Astrocyte of the cerebellum (primary cell): Measurements from ENCODE around the gene N4BP3.
A peak's percentile ranks its signal among the peaks of the same experiment; 100 is the strongest.

Source experiments
- DNase-seq: peaks from one replicate; pipeline ENCODE4 v3.0.0-alpha.2; 2011; ENCODE audit warnings: low read depth
- H3K4me3 ChIP-seq: 2 replicates; pipeline ENCODE4 v1.5.1; 2011; ENCODE audit warnings: mild to moderate bottlenecking, low read depth, low read length, moderate library complexity
- CTCF ChIP-seq: IDR thresholded peaks from 2 replicates; pipeline ENCODE4 v1.5.1; 2012; ENCODE audit warnings: low read length, low read depth, moderate library complexity, mild to moderate bottlenecking; ENCODE audit errors: missing control alignments
- in situ Hi-C: cut with HindIII; loops from 2 replicates; pipeline ENCODE4 v1.10.0; 2017; ENCODE audit warnings: low sequenced_read_pairs

Gene N4BP3

GRCh38 chr5:178131446-178131996, 18.2 kb downstream of the N4BP3 start:
- in situ Hi-C loops, result no loop called here
- H3K4me3 ChIP-seq, result peak overlapping the region; percentile 67
- DNase-seq, result no peak
- TF ChIP-seq CTCF, result no peak

GRCh38 chr5:178136990-178137389, 23.7 kb downstream of the N4BP3 start:
- H3K4me3 ChIP-seq, result no peak overlapping the region
- TF ChIP-seq CTCF, result no peak
- in situ Hi-C loops, result no loop called here
- DNase-seq, result no peak

GRCh38 chr5:178137991-178138390, 24.7 kb downstream of the N4BP3 start:
- no peak for DNase-seq
- no peak for TF ChIP-seq CTCF
- in situ Hi-C loops, result no loop called here
- H3K4me3 ChIP-seq, result no peak overlapping the region

GRCh38 chr5:178141550-178141949, 28.2 kb downstream of the N4BP3 start:
- TF ChIP-seq CTCF, result no peak
- in situ Hi-C loops, result no loop called here
- no peak for DNase-seq
- no peak overlapping the region for H3K4me3 ChIP-seq

- in situ Hi-C loops, result no loop called here
- no peak for DNase-seq
- no peak for TF ChIP-seq CTCF
- no peak overlapping the region for H3K4me3 ChIP-seq
Observed at GRCh38 chr5:178142642-178143041, 29.3 kb downstream of the N4BP3 start.

- TF ChIP-seq CTCF, result no peak
- no peak for DNase-seq
- in situ Hi-C loops, result no loop called here
- no peak overlapping the region for H3K4me3 ChIP-seq
Observed at GRCh38 chr5:178143246-178143645, 29.9 kb downstream of the N4BP3 start.

GRCh38 chr5:178143901-178144300, 30.6 kb downstream of the N4BP3 start:
- no peak for TF ChIP-seq CTCF
- H3K4me3 ChIP-seq, result no peak overlapping the region
- no peak for DNase-seq
- in situ Hi-C loops, result no loop called here
